A549 (cell line): ENCODE results near the gene MINDY4.

ENCODE experiments used
- CBX2 ChIP-seq: fragments of 200-600 bp; sonication (generic); IDR thresholded peaks from 2 replicates; pipeline ENCODE4 v1.6.1; 2016; ENCODE audit warnings: low read depth, mild to moderate bottlenecking, borderline replicate concordance
- EP300 ChIP-seq, 2 experiments: fragments of >200 bp; sonication (Bioruptor Twin); formaldehyde crosslinking; IDR thresholded peaks; 2 replicates in 1 of 2; 3 replicates in 1 of 2; pipeline ENCODE4 v1.6.1; 2016 to 2017
- FOXS1 ChIP-seq: fragments of 250-450 bp; sonication (Bioruptor Pico); IDR thresholded peaks from 2 replicates; pipeline ENCODE4 v1.5.0; 2020; ENCODE audit warnings: mild to moderate bottlenecking, moderate library complexity
- SMC3 ChIP-seq: fragments of >200 bp; sonication (Bioruptor Twin); formaldehyde crosslinking; IDR thresholded peaks from 3 replicates; pipeline ENCODE4 v1.6.1; 2018; ENCODE audit warnings: inconsistent platforms
- ZFP36 ChIP-seq: fragments of 450-650 bp; IDR thresholded peaks from 2 replicates; pipeline ENCODE4 v1.6.1; 2014; ENCODE audit warnings: borderline replicate concordance; ENCODE audit not compliant: partially characterized antibody
- TF ChIP-seq, protein P1 (sequence below): fragments of >200 bp; sonication (Bioruptor Twin); formaldehyde crosslinking; IDR thresholded peaks from 3 replicates; pipeline ENCODE4 v1.5.1; 2016
- TF ChIP-seq, protein P2 (sequence below): fragments of 450-650 bp; IDR thresholded peaks from 2 replicates; pipeline ENCODE4 v1.6.1; 2014; ENCODE audit warnings: antibody characterized with exemption
- TF ChIP-seq, protein P3 (sequence below): IDR thresholded peaks from 2 replicates; pipeline ENCODE4 v1.6.1; 2012; ENCODE audit warnings: low read depth, borderline replicate concordance

DNA sequence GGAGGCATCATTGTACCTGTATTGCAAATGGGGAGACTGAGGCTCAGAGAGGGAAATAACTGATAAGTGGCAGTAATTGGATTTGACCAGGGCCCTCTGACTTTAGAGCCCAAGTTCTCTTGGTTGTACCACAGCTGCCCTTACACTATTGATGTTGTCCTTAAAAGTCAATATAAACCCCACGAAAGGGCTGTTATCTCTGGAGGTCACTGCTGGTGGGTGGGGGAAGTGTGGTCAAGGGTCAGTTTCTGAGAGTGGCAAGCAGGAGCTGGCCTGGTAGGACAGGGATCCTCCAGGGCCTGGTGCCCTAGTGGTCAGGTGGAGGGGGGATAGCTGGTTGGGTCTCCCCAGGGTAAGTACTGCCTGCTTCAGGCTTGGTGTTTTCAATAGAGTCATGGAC, 96.3 kb downstream of the MINDY4 start:
- TF ChIP-seq, protein P1, sequence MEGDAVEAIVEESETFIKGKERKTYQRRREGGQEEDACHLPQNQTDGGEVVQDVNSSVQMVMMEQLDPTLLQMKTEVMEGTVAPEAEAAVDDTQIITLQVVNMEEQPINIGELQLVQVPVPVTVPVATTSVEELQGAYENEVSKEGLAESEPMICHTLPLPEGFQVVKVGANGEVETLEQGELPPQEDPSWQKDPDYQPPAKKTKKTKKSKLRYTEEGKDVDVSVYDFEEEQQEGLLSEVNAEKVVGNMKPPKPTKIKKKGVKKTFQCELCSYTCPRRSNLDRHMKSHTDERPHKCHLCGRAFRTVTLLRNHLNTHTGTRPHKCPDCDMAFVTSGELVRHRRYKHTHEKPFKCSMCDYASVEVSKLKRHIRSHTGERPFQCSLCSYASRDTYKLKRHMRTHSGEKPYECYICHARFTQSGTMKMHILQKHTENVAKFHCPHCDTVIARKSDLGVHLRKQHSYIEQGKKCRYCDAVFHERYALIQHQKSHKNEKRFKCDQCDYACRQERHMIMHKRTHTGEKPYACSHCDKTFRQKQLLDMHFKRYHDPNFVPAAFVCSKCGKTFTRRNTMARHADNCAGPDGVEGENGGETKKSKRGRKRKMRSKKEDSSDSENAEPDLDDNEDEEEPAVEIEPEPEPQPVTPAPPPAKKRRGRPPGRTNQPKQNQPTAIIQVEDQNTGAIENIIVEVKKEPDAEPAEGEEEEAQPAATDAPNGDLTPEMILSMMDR, result no peak
- TF ChIP-seq, protein P2, sequence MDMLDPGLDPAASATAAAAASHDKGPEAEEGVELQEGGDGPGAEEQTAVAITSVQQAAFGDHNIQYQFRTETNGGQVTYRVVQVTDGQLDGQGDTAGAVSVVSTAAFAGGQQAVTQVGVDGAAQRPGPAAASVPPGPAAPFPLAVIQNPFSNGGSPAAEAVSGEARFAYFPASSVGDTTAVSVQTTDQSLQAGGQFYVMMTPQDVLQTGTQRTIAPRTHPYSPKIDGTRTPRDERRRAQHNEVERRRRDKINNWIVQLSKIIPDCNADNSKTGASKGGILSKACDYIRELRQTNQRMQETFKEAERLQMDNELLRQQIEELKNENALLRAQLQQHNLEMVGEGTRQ, result no peak
- TF ChIP-seq EP300 (IDR thresholded peaks at IDR 0.05) (no peak), SMC3 (no peak), CBX2 (no peak), FOXS1 (CRISPR knock-in tag) (no peak), ZFP36 (no peak)
- TF ChIP-seq, protein P3, sequence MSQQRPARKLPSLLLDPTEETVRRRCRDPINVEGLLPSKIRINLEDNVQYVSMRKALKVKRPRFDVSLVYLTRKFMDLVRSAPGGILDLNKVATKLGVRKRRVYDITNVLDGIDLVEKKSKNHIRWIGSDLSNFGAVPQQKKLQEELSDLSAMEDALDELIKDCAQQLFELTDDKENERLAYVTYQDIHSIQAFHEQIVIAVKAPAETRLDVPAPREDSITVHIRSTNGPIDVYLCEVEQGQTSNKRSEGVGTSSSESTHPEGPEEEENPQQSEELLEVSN, result no peak
